Activated CD8-positive, alpha-beta memory T cell treated with anti-CD3 and anti-CD28 coated beads, Interleukin-2, amount 50 U/mL, for 48 hours (primary cell): ENCODE data around the gene TM9SF2.
"Not testable (repeated sequence)": the region's sequence is repeated elsewhere in the genome, so short reads cannot be mapped to it uniquely, and the experiment has no call there.

Experiments
- DNase-seq: peaks from one replicate; pipeline ENCODE4 v3.0.0-alpha.2; 2020

TM9SF2 gene

GRCh38 chr13:99501184-99501847 lies at the start of gene TM9SF2:
TM9SF2 (plus strand) TSS chr13:99501472; CDS start chr13:99501607, 135 bp downstream.
- peak; percentile 99 for DNase-seq

- DNase-seq: no peak
Observed at GRCh38 chr13:99454518-99455183, 46.6 kb upstream of the TM9SF2 start.

GRCh38 chr13:99459099-99459850 lies 42.0 kb upstream of the TM9SF2 start:
- DNase-seq: no peak

- DNase-seq: not testable (repeated sequence)
Observed at GRCh38 chr13:99460802-99461201, 40.5 kb upstream of the TM9SF2 start.

- no peak for DNase-seq
Observed at GRCh38 chr13:99463646-99464397, 37.5 kb upstream of the TM9SF2 start.

GRCh38 chr13:99464441-99464949 lies 36.8 kb upstream of the TM9SF2 start:
- DNase-seq: no peak

- DNase-seq: no peak
Observed at GRCh38 chr13:99465454-99465853, 35.8 kb upstream of the TM9SF2 start.

GRCh38 chr13:99467764-99468163 lies 33.5 kb upstream of the TM9SF2 start:
- DNase-seq: no peak

GRCh38 chr13:99469041-99469440 lies 32.2 kb upstream of the TM9SF2 start:
- no peak for DNase-seq

GRCh38 chr13:99470027-99470426 lies 31.2 kb upstream of the TM9SF2 start:
- no peak for DNase-seq

GRCh38 chr13:99471221-99472121 lies 29.8 kb upstream of the TM9SF2 start:
- no peak for DNase-seq

GRCh38 chr13:99472122-99472440 lies 29.2 kb upstream of the TM9SF2 start:
- DNase-seq: no peak

GRCh38 chr13:99473515-99473914 lies 27.8 kb upstream of the TM9SF2 start:
- no peak for DNase-seq

GRCh38 chr13:99476648-99477047 lies 24.6 kb upstream of the TM9SF2 start:
- DNase-seq: no peak

- no peak for DNase-seq
Observed at GRCh38 chr13:99477493-99477892, 23.8 kb upstream of the TM9SF2 start.

- no peak for DNase-seq
Observed at GRCh38 chr13:99481366-99481765, 19.9 kb upstream of the TM9SF2 start.

- no peak for DNase-seq
Observed at GRCh38 chr13:99484473-99484872, 16.8 kb upstream of the TM9SF2 start.

GRCh38 chr13:99486996-99487395 lies 14.3 kb upstream of the TM9SF2 start:
- no peak for DNase-seq

GRCh38 chr13:99489028-99489427 lies 12.2 kb upstream of the TM9SF2 start:
- no peak for DNase-seq

- DNase-seq: not testable (repeated sequence)
Observed at GRCh38 chr13:99491750-99492149, 9.5 kb upstream of the TM9SF2 start.

- no peak for DNase-seq
Observed at GRCh38 chr13:99495466-99496183, 5.6 kb upstream of the TM9SF2 start.
